HCT116 (cell line): ENCODE measurements around the gene COPA. TPM values are rescaled to one million over a fixed set of nuclear protein-coding genes. Genes with fewer than 3 reads are reported as not detected.

Experiments used
- ATAC-seq: fragments of 200-7000 bp; cut with Tn5 transposase; 2 replicates; pipeline ENCODE4 v1.9.1; 2020; ENCODE audit warnings: mild to moderate bottlenecking, moderate library complexity
- BruUV-seq: library from RNA; stranded (reverse); fragments of 400-500 nt; replicated peaks from 2 replicates; lab custom pipeline; 2021; lab: Mats Ljungman, UMichigan
- CTCF ChIA-PET: fragments of 300-600 bp; sonication (Branson Sonifier 250); formaldehyde crosslinking; loops from one replicate; lab custom pipeline; 2021; ENCODE audit warnings: antibody characterized with exemption; lab: Charles Lee
- POLR2A ChIA-PET: fragments of 300-600, 350-600 bp; sonication (Branson Sonifier 250); formaldehyde crosslinking; loops from one replicate; lab custom pipeline; 2021; ENCODE audit warnings: antibody characterized with exemption; lab: Charles Lee
- RAD21 ChIA-PET, 2 experiments: fragments of 300-600 bp; sonication (Branson Sonifier 250); formaldehyde crosslinking; loops; one replicate each; lab custom pipeline; 2023; ENCODE audit warnings: low total read pairs in 2 of 2; ENCODE audit not compliant: uncharacterized antibody in 2 of 2, unreplicated experiment in 2 of 2, low non-redundant PET in 1 of 2; lab: Charles Lee
- DNase-seq: peaks from one replicate; pipeline ENCODE4 v3.0.0-alpha.2; 2010; ENCODE audit warnings: low read depth, low spot score
- H2AFZ ChIP-seq: fragments of 200-600 bp; shearing (Covaris generic), sonication (generic); 2 replicates; pipeline ENCODE4 v1.6.1; 2017; ENCODE audit warnings: low read depth, mixed run types, mixed read lengths, antibody characterized with exemption, low read length; ENCODE audit not compliant: poor library complexity, severe bottlenecking
- H3K27ac ChIP-seq: 2 replicates; pipeline ENCODE4 v1.5.1; 2012; ENCODE audit warnings: low read depth, low read length
- H3K27me3 ChIP-seq: fragments of 200-600 bp; sonication (generic); 2 replicates; pipeline ENCODE4 v1.6.1; 2016; ENCODE audit warnings: mixed run types, low read length, mixed read lengths; ENCODE audit not compliant: insufficient read depth
- H3K36me3 ChIP-seq, 2 experiments: fragments of 200-500 bp in 1 of 2; fragments of 200-600 bp in 1 of 2; sonication (Bioruptor generic) in 1 of 2; sonication (generic) in 1 of 2; 2 replicates each; pipeline versions ENCODE4 v1.5.1 to v1.6.1; 2014 to 2016; ENCODE audit warnings: low read length in 2 of 2, inconsistent platforms in 1 of 2, mixed read lengths in 1 of 2, mixed run types in 1 of 2; ENCODE audit not compliant: insufficient read depth in 2 of 2, control insufficient read depth in 1 of 2
- H3K4me1 ChIP-seq, 2 experiments: fragments of 200-600 bp in 1 of 2; sonication (generic) in 1 of 2; 2 replicates each; pipeline versions ENCODE4 v1.5.1 to v1.6.1; 2012 to 2017; ENCODE audit warnings: low read length in 2 of 2, inconsistent platforms in 1 of 2, mild to moderate bottlenecking in 1 of 2, mixed read lengths in 1 of 2, mixed run types in 1 of 2, moderate library complexity in 1 of 2; ENCODE audit not compliant: insufficient read depth in 2 of 2, control insufficient read depth in 1 of 2
- H3K4me2 ChIP-seq: fragments of 200-600 bp; sonication (generic); 2 replicates; pipeline ENCODE4 v1.6.1; 2017; ENCODE audit warnings: mixed run types, low read length, mixed read lengths
- H3K4me3 ChIP-seq, 2 experiments: fragments of 200-600 bp in 1 of 2; sonication (generic) in 1 of 2; replicated peaks in 1 of 2; 2 replicates each; pipeline ENCODE4 v1.5.1; 2011 to 2016; ENCODE audit warnings: low read length in 2 of 2, control low read depth in 1 of 2, low read depth in 1 of 2, mild to moderate bottlenecking in 1 of 2, mixed read lengths in 1 of 2, mixed run types in 1 of 2
- H3K79me2 ChIP-seq: fragments of 200-600 bp; sonication (generic); 2 replicates; pipeline ENCODE4 v1.6.1; 2017; ENCODE audit warnings: mild to moderate bottlenecking, mixed run types, low read length, moderate library complexity, mixed read lengths; ENCODE audit not compliant: insufficient read depth
- H3K9ac ChIP-seq: fragments of 200-600 bp; sonication (generic); 2 replicates; pipeline ENCODE4 v1.6.1; 2016; ENCODE audit warnings: low read length, mixed read lengths
- H3K9me2 ChIP-seq: fragments of 200-600 bp; sonication (generic), shearing (Covaris generic); 2 replicates; pipeline ENCODE4 v1.6.1; 2017; ENCODE audit warnings: mixed run types, mild to moderate bottlenecking, moderate library complexity; ENCODE audit not compliant: insufficient read depth
- H3K9me3 ChIP-seq, 2 experiments: fragments of 200-500 bp in 1 of 2; fragments of 200-600 bp in 1 of 2; sonication (Bioruptor generic) in 1 of 2; sonication (generic) in 1 of 2; 2 replicates each; pipeline ENCODE4 v1.6.1; 2014 to 2017; ENCODE audit warnings: low read length in 2 of 2, mixed read lengths in 2 of 2, inconsistent platforms in 1 of 2, low read depth in 1 of 2, mild to moderate bottlenecking in 1 of 2, mixed run types in 1 of 2, moderate library complexity in 1 of 2; ENCODE audit not compliant: control insufficient read depth in 1 of 2, insufficient read depth in 1 of 2
- H4K20me1 ChIP-seq: fragments of 200-600 bp; sonication (generic), shearing (Covaris generic); 2 replicates; pipeline ENCODE4 v1.6.1; 2017; ENCODE audit warnings: mixed run types, mild to moderate bottlenecking, moderate library complexity; ENCODE audit not compliant: insufficient read depth
- CEBPB ChIP-seq: IDR thresholded peaks from 2 replicates; pipeline ENCODE4 v1.6.1; 2012; ENCODE audit warnings: low read depth
- JUND ChIP-seq: IDR thresholded peaks from 2 replicates; pipeline ENCODE4 v1.6.1; 2012
- POLR2A ChIP-seq: IDR thresholded peaks from 2 replicates; pipeline ENCODE4 v1.7.0; 2011; ENCODE audit warnings: borderline replicate concordance; ENCODE audit not compliant: insufficient read depth, insufficient read length; ENCODE audit errors: extremely low read depth
- POLR2AphosphoS5 ChIP-seq: IDR thresholded peaks from 2 replicates; pipeline ENCODE4 v1.6.1; 2011; ENCODE audit warnings: mild to moderate bottlenecking, low read depth, low read length, moderate library complexity
- RAD21 ChIP-seq: IDR thresholded peaks from 2 replicates; pipeline ENCODE4 v1.6.1; 2012; ENCODE audit warnings: low read depth, mild to moderate bottlenecking
- SIN3A ChIP-seq: IDR thresholded peaks from 2 replicates; pipeline ENCODE4 v1.6.1; 2012; ENCODE audit warnings: low read depth
- SP1 ChIP-seq: IDR thresholded peaks from 2 replicates; pipeline ENCODE4 v1.6.1; 2012; ENCODE audit warnings: low read depth
- SRF ChIP-seq: IDR thresholded peaks from 2 replicates; pipeline ENCODE4 v1.6.1; 2012; ENCODE audit warnings: low read depth
- ZFX ChIP-seq: fragments of 450-650 bp; IDR thresholded peaks from 2 replicates; pipeline ENCODE4 v1.6.1; 2017
- intact Hi-C: fragments of 100-400 bp; cut with micrococcal nuclease; formaldehyde crosslinking; loops from 2 replicates; pipeline ENCODE4 v1.10.0; 2022
- total RNA-seq: library from RNA; stranded (reverse); gene quantifications from one replicate; pipeline ENCODE4 v1.2.1, GENCODE V29; 2021; ENCODE audit not compliant: unreplicated experiment
- TF ChIP-seq, protein P1 (sequence below): IDR thresholded peaks from 2 replicates; pipeline ENCODE4 v1.6.1; 2012
- TF ChIP-seq, protein P2 (sequence below): IDR thresholded peaks from 2 replicates; pipeline ENCODE4 v1.6.1; 2011; ENCODE audit warnings: mild to moderate bottlenecking, low read length, moderate library complexity; ENCODE audit not compliant: insufficient replicate concordance; ENCODE audit errors: extremely low read depth
- TF ChIP-seq, protein P3 (sequence below): IDR thresholded peaks from 2 replicates; pipeline ENCODE4 v1.6.1; 2012
- TF ChIP-seq, protein P4 (sequence below): IDR thresholded peaks from 2 replicates; pipeline ENCODE4 v1.6.1; 2012; ENCODE audit warnings: low read depth

Gene COPA
- total RNA-seq, 1 experiment from 2014 or later, result 132 TPM

DNA sequence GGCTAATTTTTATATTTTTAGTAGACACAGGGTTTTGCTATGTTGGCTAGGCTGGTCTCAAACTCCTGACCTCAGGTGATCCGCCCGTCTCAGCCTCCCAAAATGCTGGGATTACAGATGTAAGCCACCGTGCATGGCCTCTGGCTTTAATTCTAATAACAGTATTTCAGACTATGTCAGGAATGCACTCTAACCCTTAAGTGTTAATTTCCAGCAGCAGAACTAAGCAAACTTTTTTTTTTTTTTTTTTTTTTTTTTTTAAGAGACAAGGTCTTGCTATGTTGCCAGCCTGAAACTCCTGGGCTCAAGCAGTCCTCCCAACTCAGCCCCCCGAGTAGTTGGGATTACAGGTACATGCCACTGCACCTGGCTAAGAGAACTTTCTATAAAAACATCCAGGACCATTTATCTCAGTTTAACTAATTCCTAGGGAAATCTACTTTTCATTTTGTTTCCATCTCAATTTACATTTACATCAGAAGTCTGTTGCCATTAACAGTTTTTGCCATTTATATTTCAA is 87.2 kb downstream of the COPA start:
- H4K20me1 ChIP-seq, result no peaks in the 10 kb centered on the region; the same call in 1 of the 2 replicates
- no peak overlapping the region for H2AFZ ChIP-seq
- no peak overlapping the region for H3K27ac ChIP-seq
- TF ChIP-seq, protein P1, sequence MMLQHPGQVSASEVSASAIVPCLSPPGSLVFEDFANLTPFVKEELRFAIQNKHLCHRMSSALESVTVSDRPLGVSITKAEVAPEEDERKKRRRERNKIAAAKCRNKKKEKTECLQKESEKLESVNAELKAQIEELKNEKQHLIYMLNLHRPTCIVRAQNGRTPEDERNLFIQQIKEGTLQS, result no peak
- no peak for TF ChIP-seq SRF
- TF ChIP-seq RAD21, result no peak
- TF ChIP-seq ZFX, result no peak
- no peak for TF ChIP-seq JUND
- TF ChIP-seq CEBPB, result no peak
- TF ChIP-seq SP1, result no peak
- TF ChIP-seq, protein P2, sequence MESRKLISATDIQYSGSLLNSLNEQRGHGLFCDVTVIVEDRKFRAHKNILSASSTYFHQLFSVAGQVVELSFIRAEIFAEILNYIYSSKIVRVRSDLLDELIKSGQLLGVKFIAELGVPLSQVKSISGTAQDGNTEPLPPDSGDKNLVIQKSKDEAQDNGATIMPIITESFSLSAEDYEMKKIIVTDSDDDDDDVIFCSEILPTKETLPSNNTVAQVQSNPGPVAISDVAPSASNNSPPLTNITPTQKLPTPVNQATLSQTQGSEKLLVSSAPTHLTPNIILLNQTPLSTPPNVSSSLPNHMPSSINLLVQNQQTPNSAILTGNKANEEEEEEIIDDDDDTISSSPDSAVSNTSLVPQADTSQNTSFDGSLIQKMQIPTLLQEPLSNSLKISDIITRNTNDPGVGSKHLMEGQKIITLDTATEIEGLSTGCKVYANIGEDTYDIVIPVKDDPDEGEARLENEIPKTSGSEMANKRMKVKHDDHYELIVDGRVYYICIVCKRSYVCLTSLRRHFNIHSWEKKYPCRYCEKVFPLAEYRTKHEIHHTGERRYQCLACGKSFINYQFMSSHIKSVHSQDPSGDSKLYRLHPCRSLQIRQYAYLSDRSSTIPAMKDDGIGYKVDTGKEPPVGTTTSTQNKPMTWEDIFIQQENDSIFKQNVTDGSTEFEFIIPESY, result no peak
- TF ChIP-seq POLR2A, result no peak
- TF ChIP-seq SIN3A, result no peak
- TF ChIP-seq, protein P3, sequence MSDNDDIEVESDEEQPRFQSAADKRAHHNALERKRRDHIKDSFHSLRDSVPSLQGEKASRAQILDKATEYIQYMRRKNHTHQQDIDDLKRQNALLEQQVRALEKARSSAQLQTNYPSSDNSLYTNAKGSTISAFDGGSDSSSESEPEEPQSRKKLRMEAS, result no peak
- TF ChIP-seq POLR2AphosphoS5, result no peak
- TF ChIP-seq, protein P4, sequence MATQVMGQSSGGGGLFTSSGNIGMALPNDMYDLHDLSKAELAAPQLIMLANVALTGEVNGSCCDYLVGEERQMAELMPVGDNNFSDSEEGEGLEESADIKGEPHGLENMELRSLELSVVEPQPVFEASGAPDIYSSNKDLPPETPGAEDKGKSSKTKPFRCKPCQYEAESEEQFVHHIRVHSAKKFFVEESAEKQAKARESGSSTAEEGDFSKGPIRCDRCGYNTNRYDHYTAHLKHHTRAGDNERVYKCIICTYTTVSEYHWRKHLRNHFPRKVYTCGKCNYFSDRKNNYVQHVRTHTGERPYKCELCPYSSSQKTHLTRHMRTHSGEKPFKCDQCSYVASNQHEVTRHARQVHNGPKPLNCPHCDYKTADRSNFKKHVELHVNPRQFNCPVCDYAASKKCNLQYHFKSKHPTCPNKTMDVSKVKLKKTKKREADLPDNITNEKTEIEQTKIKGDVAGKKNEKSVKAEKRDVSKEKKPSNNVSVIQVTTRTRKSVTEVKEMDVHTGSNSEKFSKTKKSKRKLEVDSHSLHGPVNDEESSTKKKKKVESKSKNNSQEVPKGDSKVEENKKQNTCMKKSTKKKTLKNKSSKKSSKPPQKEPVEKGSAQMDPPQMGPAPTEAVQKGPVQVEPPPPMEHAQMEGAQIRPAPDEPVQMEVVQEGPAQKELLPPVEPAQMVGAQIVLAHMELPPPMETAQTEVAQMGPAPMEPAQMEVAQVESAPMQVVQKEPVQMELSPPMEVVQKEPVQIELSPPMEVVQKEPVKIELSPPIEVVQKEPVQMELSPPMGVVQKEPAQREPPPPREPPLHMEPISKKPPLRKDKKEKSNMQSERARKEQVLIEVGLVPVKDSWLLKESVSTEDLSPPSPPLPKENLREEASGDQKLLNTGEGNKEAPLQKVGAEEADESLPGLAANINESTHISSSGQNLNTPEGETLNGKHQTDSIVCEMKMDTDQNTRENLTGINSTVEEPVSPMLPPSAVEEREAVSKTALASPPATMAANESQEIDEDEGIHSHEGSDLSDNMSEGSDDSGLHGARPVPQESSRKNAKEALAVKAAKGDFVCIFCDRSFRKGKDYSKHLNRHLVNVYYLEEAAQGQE, result no peak
- TF ChIP-seq, all 23 proteins: peak for 0
- H3K9me2 ChIP-seq, result no peaks in the 10 kb centered on the region
- CTCF ChIA-PET, result interaction anchor here (1.7 kb wide), 1 partner anchor 14 kb away, joined by 3 read pairs; no protein-coding TSS in a partner anchor
- no peaks in the 10 kb centered on the region for H3K27me3 ChIP-seq
- H3K9me3 ChIP-seq, result no peaks in the 10 kb centered on the region
- DNase-seq, result no peak
- no peak overlapping the region for H3K4me2 ChIP-seq
- BruUV-seq, result no TSS peak
- H3K36me3 ChIP-seq, result 0 out of 4 replicates have a peak, but pooled peaks cover 0 to 5% of the 10 kb centered on the region in 2 experiments
- no peak overlapping the region for H3K9ac ChIP-seq
- H3K79me2 ChIP-seq, result peaks cover 76% of the 10 kb centered on the region
- H3K4me1 ChIP-seq, result peaks cover 20 to 31% of the 10 kb centered on the region in 2 experiments
- H3K4me3 ChIP-seq, result no peak overlapping the region
- RAD21 ChIA-PET, result no interaction called here
- POLR2A ChIA-PET, result no interaction called here
- intact Hi-C loops, result no loop called here
- ATAC-seq, result no peak
